Neural cell (in vitro differentiated cells): Measurements from ENCODE around the gene TMLHE. TPM values are rescaled to one million over a fixed set of nuclear protein-coding genes. Genes with fewer than 3 reads are reported as not detected.
"Not testable (repeated sequence)": the region's sequence is repeated elsewhere in the genome, so short reads cannot be mapped to it uniquely, and the experiment has no call there.

Experiments used
- H2AFZ ChIP-seq: fragments of 200-600, 300-800 bp; sonication (generic), shearing (Covaris generic); 2 replicates; pipeline ENCODE4 v1.6.0; 2014; ENCODE audit warnings: low read depth, mild to moderate bottlenecking, antibody characterized with exemption, low read length, moderate library complexity
- H3F3A ChIP-seq: fragments of 200-600 bp; shearing (Covaris generic); 2 replicates; pipeline ENCODE4 v1.6.1; 2016; ENCODE audit warnings: mild to moderate bottlenecking, moderate library complexity, mixed read lengths, antibody characterized with exemption, low read length; ENCODE audit not compliant: insufficient read depth, poor library complexity, severe bottlenecking
- H3K27ac ChIP-seq: fragments of 200-600, 300-800 bp; sonication (generic), shearing (Covaris generic); 2 replicates; pipeline ENCODE4 v1.5.1; 2014; ENCODE audit warnings: mild to moderate bottlenecking, low read length, moderate library complexity
- H3K27me3 ChIP-seq: fragments of 300-800, 200-600 bp; sonication (generic), shearing (Covaris generic); 2 replicates; pipeline ENCODE4 v1.6.0; 2014; ENCODE audit warnings: mild to moderate bottlenecking, low read depth, low read length, moderate library complexity; ENCODE audit not compliant: insufficient read depth
- H3K36me3 ChIP-seq: fragments of 300-800, 200-600 bp; sonication (generic), shearing (Covaris generic); 2 replicates; pipeline ENCODE4 v1.5.1; 2014; ENCODE audit warnings: mild to moderate bottlenecking, antibody characterized with exemption, low read length, moderate library complexity; ENCODE audit not compliant: insufficient read depth
- H3K4me2 ChIP-seq: fragments of 300-800, 200-600 bp; sonication (generic), shearing (Covaris generic); 2 replicates; pipeline ENCODE4 v1.6.0; 2014; ENCODE audit warnings: mild to moderate bottlenecking, low read length
- H3K4me3 ChIP-seq: fragments of 300-800, 200-600 bp; sonication (generic), shearing (Covaris generic); 2 replicates; pipeline ENCODE4 v1.5.1; 2014; ENCODE audit warnings: mild to moderate bottlenecking, low read length, moderate library complexity
- H3K79me2 ChIP-seq: fragments of 200-600 bp; shearing (Covaris generic); replicated peaks from 2 replicates; pipeline ENCODE4 v1.6.0; 2014; ENCODE audit warnings: mild to moderate bottlenecking, low read length, moderate library complexity; ENCODE audit not compliant: insufficient read depth
- H3K9ac ChIP-seq: fragments of 300-800, 200-600 bp; sonication (generic), shearing (Covaris generic); 2 replicates; pipeline ENCODE4 v1.6.1; 2016; ENCODE audit warnings: mild to moderate bottlenecking, low read length, mixed read lengths
- H3K9me2 ChIP-seq: fragments of 200-600 bp; shearing (Covaris generic); 2 replicates; pipeline ENCODE4 v1.6.1; 2016; ENCODE audit warnings: mild to moderate bottlenecking, low read length, mixed read lengths; ENCODE audit not compliant: insufficient read depth
- H3K9me3 ChIP-seq: fragments of 200-600, 300-800 bp; sonication (generic), shearing (Covaris generic); 2 replicates; pipeline ENCODE4 v1.6.1; 2016; ENCODE audit warnings: mild to moderate bottlenecking, mixed run types, low read length, moderate library complexity, mixed read lengths
- H4K20me1 ChIP-seq: fragments of 200-600 bp; shearing (Covaris generic); 2 replicates; pipeline ENCODE4 v1.6.1; 2016; ENCODE audit warnings: mild to moderate bottlenecking, mixed run types; ENCODE audit not compliant: insufficient read depth
- CTCF ChIP-seq: fragments of 450-650 bp; IDR thresholded peaks from 2 replicates; pipeline ENCODE4 v1.5.1; 2014; ENCODE audit warnings: antibody characterized with exemption, mild to moderate bottlenecking, moderate library complexity; ENCODE audit not compliant: poor library complexity, severe bottlenecking
- EP300 ChIP-seq: fragments of 450-650 bp; conservative IDR thresholded peaks from 2 replicates; pipeline ENCODE4 v1.6.1; 2014; ENCODE audit warnings: antibody characterized with exemption, mild to moderate bottlenecking, moderate library complexity; ENCODE audit not compliant: poor library complexity, severe bottlenecking
- EZH2 ChIP-seq: fragments of 200-600, 300-800 bp; shearing (Covaris generic), sonication (generic); IDR thresholded peaks from 2 replicates; pipeline ENCODE4 v1.6.1; 2014; ENCODE audit warnings: antibody characterized with exemption, low read length, borderline replicate concordance, mild to moderate bottlenecking; ENCODE audit not compliant: insufficient read depth, poor library complexity, severe bottlenecking
- MXI1 ChIP-seq: fragments of 450-650 bp; conservative IDR thresholded peaks from 2 replicates; pipeline ENCODE4 v1.6.1; 2014; ENCODE audit warnings: antibody characterized with exemption, mild to moderate bottlenecking; ENCODE audit not compliant: poor library complexity, severe bottlenecking
- POLR2AphosphoS5 ChIP-seq: IDR thresholded peaks from 2 replicates; pipeline ENCODE4 v1.6.1; 2012
- RAD21 ChIP-seq: fragments of 450-650 bp; conservative IDR thresholded peaks from 2 replicates; pipeline ENCODE4 v1.6.1; 2014; ENCODE audit warnings: antibody characterized with exemption, mild to moderate bottlenecking, moderate library complexity
- SMC3 ChIP-seq: fragments of 450-650 bp; conservative IDR thresholded peaks from 2 replicates; pipeline ENCODE4 v1.6.1; 2014; ENCODE audit warnings: antibody characterized with exemption, mild to moderate bottlenecking, moderate library complexity; ENCODE audit not compliant: poor library complexity
- TAF1 ChIP-seq: IDR thresholded peaks from 2 replicates; pipeline ENCODE4 v1.6.1; 2012; ENCODE audit warnings: low read depth
- polyA plus RNA-seq: library from polyadenylated mRNA; depleted of rRNA; stranded (reverse); fragments of >200 nt; gene quantifications from 2 replicates; pipeline ENCODE4 v1.2.3, GENCODE V29; 2014
- TF ChIP-seq, protein P1 (sequence below): IDR thresholded peaks from 2 replicates; pipeline ENCODE4 v1.6.1; 2012; ENCODE audit warnings: borderline replicate concordance

The TMLHE gene
- polyA plus RNA-seq, 1 donor from 2014 or later, result 3.8 TPM

DNA sequence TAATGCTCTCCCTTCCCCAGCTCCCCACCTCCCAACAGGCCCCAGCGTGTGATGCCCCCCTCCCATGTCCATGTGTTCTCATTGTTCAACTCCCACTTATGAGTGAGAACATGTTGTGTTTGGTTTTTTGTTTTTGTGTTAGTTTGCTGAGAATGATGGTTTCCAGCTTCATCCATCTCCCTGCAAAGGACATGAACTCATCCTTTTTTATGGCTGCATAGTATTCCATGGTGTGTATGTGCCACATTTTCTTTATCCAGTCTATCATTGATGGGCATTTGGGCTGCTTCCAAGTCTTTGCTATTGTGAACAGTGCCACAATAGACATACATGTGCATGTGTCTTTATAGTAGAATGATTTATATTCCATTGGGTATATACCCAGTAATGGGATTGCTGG, 22.3 kb upstream of the TMLHE start:
- H3K79me2 ChIP-seq, H3K4me2 ChIP-seq, H3K27ac ChIP-seq, H3K36me3 ChIP-seq, H3K9me3 ChIP-seq, H3K27me3 ChIP-seq, H3K9me2 ChIP-seq, H3K4me3 ChIP-seq, H2AFZ ChIP-seq, H4K20me1 ChIP-seq, H3F3A ChIP-seq, H3K9ac ChIP-seq: not testable (repeated sequence)

GRCh38 chrX:155632431-155633100, 19.8 kb upstream of the TMLHE start:
- Histone ChIP-seq H3K36me3 (no peaks in the 10 kb centered on the region), H3K27ac (no peak overlapping the region), H4K20me1 (no peaks in the 10 kb centered on the region), H3K9me2 (no peaks in the 10 kb centered on the region), H3K79me2 (no peaks in the 10 kb centered on the region), H3K9ac (no peak overlapping the region), H3K4me3 (no peak overlapping the region), H3F3A (no peaks in the 10 kb centered on the region), H2AFZ (no peak overlapping the region), H3K27me3 (no peaks in the 10 kb centered on the region), H3K9me3 (no peaks in the 10 kb centered on the region), H3K4me2 (no peak overlapping the region)
- TF ChIP-seq SMC3 (no peak), RAD21 (no peak), MXI1 (no peak), EZH2 (no peak), TAF1 (no peak), EP300 (no peak), CTCF (no peak), POLR2AphosphoS5 (no peak)
- TF ChIP-seq, protein P1, sequence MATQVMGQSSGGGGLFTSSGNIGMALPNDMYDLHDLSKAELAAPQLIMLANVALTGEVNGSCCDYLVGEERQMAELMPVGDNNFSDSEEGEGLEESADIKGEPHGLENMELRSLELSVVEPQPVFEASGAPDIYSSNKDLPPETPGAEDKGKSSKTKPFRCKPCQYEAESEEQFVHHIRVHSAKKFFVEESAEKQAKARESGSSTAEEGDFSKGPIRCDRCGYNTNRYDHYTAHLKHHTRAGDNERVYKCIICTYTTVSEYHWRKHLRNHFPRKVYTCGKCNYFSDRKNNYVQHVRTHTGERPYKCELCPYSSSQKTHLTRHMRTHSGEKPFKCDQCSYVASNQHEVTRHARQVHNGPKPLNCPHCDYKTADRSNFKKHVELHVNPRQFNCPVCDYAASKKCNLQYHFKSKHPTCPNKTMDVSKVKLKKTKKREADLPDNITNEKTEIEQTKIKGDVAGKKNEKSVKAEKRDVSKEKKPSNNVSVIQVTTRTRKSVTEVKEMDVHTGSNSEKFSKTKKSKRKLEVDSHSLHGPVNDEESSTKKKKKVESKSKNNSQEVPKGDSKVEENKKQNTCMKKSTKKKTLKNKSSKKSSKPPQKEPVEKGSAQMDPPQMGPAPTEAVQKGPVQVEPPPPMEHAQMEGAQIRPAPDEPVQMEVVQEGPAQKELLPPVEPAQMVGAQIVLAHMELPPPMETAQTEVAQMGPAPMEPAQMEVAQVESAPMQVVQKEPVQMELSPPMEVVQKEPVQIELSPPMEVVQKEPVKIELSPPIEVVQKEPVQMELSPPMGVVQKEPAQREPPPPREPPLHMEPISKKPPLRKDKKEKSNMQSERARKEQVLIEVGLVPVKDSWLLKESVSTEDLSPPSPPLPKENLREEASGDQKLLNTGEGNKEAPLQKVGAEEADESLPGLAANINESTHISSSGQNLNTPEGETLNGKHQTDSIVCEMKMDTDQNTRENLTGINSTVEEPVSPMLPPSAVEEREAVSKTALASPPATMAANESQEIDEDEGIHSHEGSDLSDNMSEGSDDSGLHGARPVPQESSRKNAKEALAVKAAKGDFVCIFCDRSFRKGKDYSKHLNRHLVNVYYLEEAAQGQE, result no peak

DNA sequence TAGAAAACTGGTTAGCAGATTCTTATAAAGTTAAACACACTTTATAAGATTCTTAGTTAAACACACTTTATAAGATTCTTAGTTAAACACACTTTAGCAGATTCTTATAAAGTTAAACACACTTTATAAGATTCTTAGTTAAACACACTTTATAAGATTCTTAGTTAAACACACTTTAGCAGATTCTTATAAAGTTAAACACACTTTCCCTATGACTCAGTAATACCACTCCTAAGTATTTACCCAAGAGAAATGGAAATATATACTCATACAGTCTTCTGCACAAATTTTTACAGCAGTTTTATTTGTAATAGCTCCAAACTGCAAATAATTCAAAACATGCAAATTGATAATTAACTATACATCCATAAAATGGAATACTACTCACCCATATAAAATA, 7.4 kb upstream of the TMLHE start:
- not testable (repeated sequence) for H3K4me2 ChIP-seq, H3F3A ChIP-seq, H3K9me3 ChIP-seq, H3K27ac ChIP-seq, H3K9ac ChIP-seq, H3K27me3 ChIP-seq, H3K9me2 ChIP-seq, H3K4me3 ChIP-seq, H3K79me2 ChIP-seq, H2AFZ ChIP-seq, H3K36me3 ChIP-seq, H4K20me1 ChIP-seq
